Measurements from ENCODE around the gene MFSD12. TPM values are rescaled to one million over a fixed set of nuclear protein-coding genes. Genes with fewer than 3 reads are reported as not detected.

MFSD12 gene
- polyA plus RNA-seq (ENCODE audit: insufficient read depth in 1 of 5, insufficient read length in 5 of 5, low replicate concordance in 1 of 5), result 10 to 100 TPM; 28.1 to 48.9 (median 36.4) TPM
- long read RNA-seq, donor 1, transcript MFSD12-204 (1 exons, 1,769 nt), result major isoform, 30 of 167 reads
- long read RNA-seq, donor 1, transcript MFSD12-215 (1 exons, 688 nt), result minor isoform, 6 of 167 reads
- long read RNA-seq, donor 1, partial matches to known transcripts, result 83 of 167 reads
- long read RNA-seq, donor 1, other reads (novel, unspliced or antisense), result 44 of 167 reads
- long read RNA-seq, donor 2, transcript MFSD12-204 (1 exons, 1,769 nt), result major isoform, 7 of 14 reads
- long read RNA-seq, donor 2, transcript MFSD12-201 (10 exons, 2,124 nt), result minor isoform, 5 of 14 reads
- long read RNA-seq, donor 2, partial matches to known transcripts, result 0 of 14 reads
- long read RNA-seq, donor 2, other reads (novel, unspliced or antisense), result 0 of 14 reads
- long read RNA-seq, donor 3, transcript MFSD12-204 (1 exons, 1,769 nt), result major isoform, 23 of 27 reads
- long read RNA-seq, donor 3, partial matches to known transcripts, result 0 of 27 reads
- long read RNA-seq, donor 3, other reads (novel, unspliced or antisense), result 0 of 27 reads
- long read RNA-seq, donor 4, transcript MFSD12-215 (1 exons, 688 nt), result minor isoform, 5 of 21 reads
- long read RNA-seq, donor 4, transcript MFSD12-204 (1 exons, 1,769 nt), result major isoform, 13 of 21 reads
- long read RNA-seq, donor 4, partial matches to known transcripts, result 0 of 21 reads
- long read RNA-seq, donor 4, other reads (novel, unspliced or antisense), result 0 of 21 reads
- long read RNA-seq, donor 5, transcript MFSD12-204 (1 exons, 1,769 nt), result major isoform, 27 of 333 reads
- long read RNA-seq, donor 5, transcript MFSD12-215 (1 exons, 688 nt), result minor isoform, 9 of 333 reads
- long read RNA-seq, donor 5, partial matches to known transcripts, result 249 of 333 reads
- long read RNA-seq, donor 5, other reads (novel, unspliced or antisense), result 45 of 333 reads
- long read RNA-seq, donor 6, transcript MFSD12-201 (10 exons, 2,124 nt), result minor isoform, 5 of 249 reads
- long read RNA-seq, donor 6, transcript MFSD12-215 (1 exons, 688 nt), result minor isoform, 11 of 249 reads
- long read RNA-seq, donor 6, transcript MFSD12-204 (1 exons, 1,769 nt), result major isoform, 25 of 249 reads
- long read RNA-seq, donor 6, partial matches to known transcripts, result 178 of 249 reads
- long read RNA-seq, donor 6, other reads (novel, unspliced or antisense), result 30 of 249 reads
- long read RNA-seq, donor 7, transcript MFSD12-204 (1 exons, 1,769 nt), result major isoform, 18 of 185 reads
- long read RNA-seq, donor 7, partial matches to known transcripts, result 123 of 185 reads
- long read RNA-seq, donor 7, other reads (novel, unspliced or antisense), result 37 of 185 reads
- long read RNA-seq, donor 8, transcript MFSD12-204 (1 exons, 1,769 nt), result major isoform, 7 of 7 reads
- long read RNA-seq, donor 8, partial matches to known transcripts, result 0 of 7 reads
- long read RNA-seq, donor 8, other reads (novel, unspliced or antisense), result 0 of 7 reads

- DNase-seq, result peak; percentile 89 to 93
Measured at GRCh38 chr19:3557461-3558248, at the start of gene MFSD12. MFSD12 (minus strand) TSS chr19:3557586; CDS start chr19:3557403, 183 bp downstream.

- DNase-seq, result peak in 1 of 2 donors; percentile 31
Measured at GRCh38 chr19:3606690-3607289, 49.4 kb upstream of the MFSD12 start, which contains the start of gene TBXA2R. TBXA2R (minus strand) TSS chr19:3606875; CDS start chr19:3600634, 6,241 bp downstream.

GRCh38 chr19:3606174-3606689 lies 48.8 kb upstream of the MFSD12 start:
- no peak for DNase-seq

- DNase-seq, result no peak
Measured at GRCh38 chr19:3605770-3606169, 48.4 kb upstream of the MFSD12 start.

GRCh38 chr19:3605361-3605760 lies 48.0 kb upstream of the MFSD12 start:
- DNase-seq, result no peak

GRCh38 chr19:3604987-3605343 lies 47.6 kb upstream of the MFSD12 start:
- no peak for DNase-seq

GRCh38 chr19:3604227-3604986 lies 47.0 kb upstream of the MFSD12 start:
- no peak for DNase-seq

GRCh38 chr19:3603121-3603811 lies 45.9 kb upstream of the MFSD12 start:
- DNase-seq, result no peak

GRCh38 chr19:3601021-3601420 lies 43.6 kb upstream of the MFSD12 start:
- DNase-seq, result no peak

GRCh38 chr19:3599776-3600187 lies 42.4 kb upstream of the MFSD12 start:
- DNase-seq, result no peak

GRCh38 chr19:3595521-3596061 lies 38.2 kb upstream of the MFSD12 start:
- DNase-seq, result no peak

GRCh38 chr19:3593156-3593555 lies 35.8 kb upstream of the MFSD12 start:
- no peak for DNase-seq

- no peak for DNase-seq
Measured at GRCh38 chr19:3591876-3592613, 34.7 kb upstream of the MFSD12 start.

GRCh38 chr19:3590991-3591659 lies 33.7 kb upstream of the MFSD12 start:
- DNase-seq, result no peak

- DNase-seq, result no peak
Measured at GRCh38 chr19:3589949-3590348, 32.6 kb upstream of the MFSD12 start.

- no peak for DNase-seq
Measured at GRCh38 chr19:3589439-3589838, 32.1 kb upstream of the MFSD12 start.
